T1000 (cell line): ENCODE measurements around the gene DUSP28.

Experiments
- DNase-seq: peaks from one replicate; lab custom pipeline; 2025; ENCODE audit warnings: mixed read lengths; lab: John Stamatoyannopoulos, UW

The DUSP28 gene

DNA sequence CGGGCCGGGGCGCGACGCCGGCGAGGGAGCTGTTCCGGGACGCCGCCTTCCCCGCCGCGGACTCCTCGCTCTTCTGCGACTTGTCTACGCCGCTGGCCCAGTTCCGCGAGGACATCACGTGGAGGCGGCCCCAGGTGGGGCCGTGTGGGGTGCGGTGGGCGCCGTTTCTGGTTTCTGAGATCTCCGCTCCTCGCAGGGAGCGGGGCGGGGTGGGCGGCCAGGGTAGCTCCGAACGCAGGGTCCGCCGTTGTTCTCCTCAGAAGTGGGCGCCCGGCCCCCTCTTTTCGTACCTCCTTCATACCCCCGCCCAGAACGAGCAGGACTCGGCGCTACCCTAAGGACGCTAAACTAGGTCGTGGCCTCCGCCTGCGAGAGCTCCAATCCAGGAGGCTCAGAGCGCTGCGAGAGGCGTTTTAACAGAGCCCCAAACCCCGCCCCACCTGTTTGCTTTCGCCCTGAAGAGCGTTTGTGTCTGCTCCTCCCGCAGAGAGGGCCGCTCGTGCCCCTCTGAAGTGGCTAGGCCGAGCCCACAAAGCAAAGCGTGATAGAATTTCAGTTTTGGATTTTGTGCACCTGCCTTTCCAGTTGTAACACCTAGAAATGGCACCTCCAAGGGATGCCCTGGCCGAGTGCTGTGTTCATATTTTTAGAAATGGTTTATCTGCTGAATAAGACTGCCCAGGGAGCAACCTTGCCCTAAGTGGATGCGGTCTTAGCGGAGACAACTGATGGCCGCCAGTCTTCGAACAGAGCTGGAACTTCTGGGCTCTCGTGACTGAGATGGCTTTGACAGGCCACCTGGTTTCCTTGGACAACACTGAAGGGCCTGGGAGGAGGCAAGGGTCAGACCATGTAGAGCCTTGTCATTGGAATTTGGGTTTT lies 27.0 kb downstream of the DUSP28 start:
- no peak for DNase-seq

GRCh38 chr2:240588006-240588655 lies 28.0 kb downstream of the DUSP28 start:
- no peak for DNase-seq

DNA sequence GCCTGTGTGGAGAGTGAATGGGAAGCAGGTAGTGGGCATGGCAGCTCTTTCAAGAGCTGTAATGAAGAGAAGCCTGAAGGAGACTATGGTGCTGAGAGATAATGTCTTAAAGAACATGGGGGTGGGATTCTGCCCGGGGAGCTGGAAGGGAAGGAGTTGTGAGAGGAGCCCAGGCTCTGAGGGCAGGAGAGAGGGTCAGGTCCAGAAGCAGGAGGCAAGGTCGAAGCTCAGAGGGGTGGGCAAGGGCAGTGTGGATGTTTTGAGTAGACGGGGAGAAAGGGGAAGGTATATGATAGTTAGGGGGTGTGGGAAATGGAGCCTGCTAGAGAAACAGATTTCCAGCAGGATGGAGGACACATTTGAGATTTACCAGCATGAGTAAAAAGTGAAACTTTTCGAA lies 28.5 kb downstream of the DUSP28 start:
- no peak for DNase-seq

DNA sequence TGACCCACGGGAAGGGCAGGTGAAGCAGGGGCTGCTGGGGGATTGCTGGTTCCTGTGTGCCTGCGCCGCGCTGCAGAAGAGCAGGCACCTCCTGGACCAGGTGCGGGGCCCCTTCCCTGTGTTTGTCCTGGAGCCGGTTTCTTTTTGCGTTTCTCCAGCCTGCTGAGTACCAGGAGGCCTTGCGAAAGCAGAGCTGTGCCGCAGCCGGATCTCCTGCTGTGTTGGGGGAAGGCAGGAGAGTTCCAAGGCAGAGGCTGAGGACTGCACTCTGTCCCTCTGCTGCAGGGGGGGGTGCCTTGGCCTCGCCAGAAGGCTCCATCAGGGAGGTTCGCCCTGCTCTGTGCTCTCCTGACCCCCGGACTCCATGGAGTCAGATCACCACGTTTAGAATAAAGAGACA lies 29.2 kb downstream of the DUSP28 start:
- DNase-seq: no peak

- DNase-seq: no peak
Observed at GRCh38 chr2:240589850-240590525, 29.8 kb downstream of the DUSP28 start.

DNA sequence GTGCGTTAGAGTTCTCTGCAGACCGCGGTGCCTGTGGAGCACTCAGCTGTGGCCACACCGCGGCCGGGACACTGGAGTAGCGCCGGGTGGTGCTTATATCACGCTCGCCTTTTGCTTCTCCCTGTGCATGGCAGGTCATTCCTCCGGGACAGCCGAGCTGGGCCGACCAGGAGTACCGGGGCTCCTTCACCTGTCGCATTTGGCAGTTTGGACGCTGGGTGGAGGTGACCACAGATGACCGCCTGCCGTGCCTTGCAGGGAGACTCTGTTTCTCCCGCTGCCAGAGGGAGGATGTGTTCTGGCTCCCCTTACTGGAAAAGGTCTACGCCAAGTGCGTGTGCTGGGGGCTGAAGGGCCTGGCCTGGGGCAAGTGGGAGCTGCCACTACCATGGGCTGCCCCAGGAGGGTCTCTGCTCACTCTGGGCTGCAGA lies 30.5 kb downstream of the DUSP28 start:
- no peak for DNase-seq

GRCh38 chr2:240591226-240591625 lies 31.1 kb downstream of the DUSP28 start:
- DNase-seq: no peak

DNA sequence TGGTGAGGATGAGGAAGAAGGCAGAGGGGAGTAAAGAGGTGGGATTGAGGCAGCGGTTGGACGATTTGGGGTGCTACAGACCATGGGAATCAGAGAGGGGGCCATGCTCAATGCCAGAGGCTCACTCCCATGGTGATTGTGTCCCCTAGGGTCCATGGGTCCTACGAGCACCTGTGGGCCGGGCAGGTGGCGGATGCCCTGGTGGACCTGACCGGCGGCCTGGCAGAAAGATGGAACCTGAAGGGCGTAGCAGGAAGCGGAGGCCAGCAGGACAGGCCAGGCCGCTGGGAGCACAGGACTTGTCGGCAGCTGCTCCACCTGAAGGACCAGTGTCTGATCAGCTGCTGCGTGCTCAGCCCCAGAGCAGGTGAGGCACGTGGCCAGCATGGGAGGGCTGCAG lies 31.6 kb downstream of the DUSP28 start:
- no peak for DNase-seq

- DNase-seq: no peak
Observed at GRCh38 chr2:240593026-240593702, 33.0 kb downstream of the DUSP28 start.

DNA sequence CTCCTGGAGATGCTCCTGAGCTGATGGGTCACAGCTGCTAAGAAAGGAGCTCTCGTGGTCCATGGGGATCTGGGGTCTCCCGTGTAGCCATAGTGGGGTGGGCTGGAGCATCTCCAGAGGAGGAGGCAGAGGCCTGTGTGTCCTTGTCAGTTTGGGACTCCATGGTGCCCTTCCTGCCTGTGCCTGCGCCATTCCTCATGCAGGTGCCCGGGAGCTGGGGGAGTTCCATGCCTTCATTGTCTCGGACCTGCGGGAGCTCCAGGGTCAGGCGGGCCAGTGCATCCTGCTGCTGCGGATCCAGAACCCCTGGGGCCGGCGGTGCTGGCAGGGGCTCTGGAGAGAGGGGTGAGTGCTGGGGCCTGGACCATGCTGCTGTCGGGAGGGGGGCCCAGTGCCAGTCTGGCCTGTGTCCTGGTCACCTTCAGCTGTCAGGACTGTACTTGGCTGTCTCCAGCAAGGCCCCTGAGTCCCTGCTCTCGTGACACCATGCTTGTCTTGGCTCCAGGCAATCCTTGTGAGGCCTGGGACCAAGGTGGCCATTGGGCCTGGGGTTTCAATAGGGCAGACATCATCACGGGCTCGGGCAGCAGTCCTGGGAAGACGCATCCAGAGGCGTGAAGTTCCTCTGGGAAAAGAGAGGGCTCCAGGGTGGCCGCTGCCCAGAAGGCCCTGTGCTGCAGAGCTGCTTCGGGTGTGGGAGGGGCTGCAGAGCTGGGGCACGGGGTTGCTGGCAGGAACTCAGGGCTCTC lies 33.7 kb downstream of the DUSP28 start:
- no peak for DNase-seq

DNA sequence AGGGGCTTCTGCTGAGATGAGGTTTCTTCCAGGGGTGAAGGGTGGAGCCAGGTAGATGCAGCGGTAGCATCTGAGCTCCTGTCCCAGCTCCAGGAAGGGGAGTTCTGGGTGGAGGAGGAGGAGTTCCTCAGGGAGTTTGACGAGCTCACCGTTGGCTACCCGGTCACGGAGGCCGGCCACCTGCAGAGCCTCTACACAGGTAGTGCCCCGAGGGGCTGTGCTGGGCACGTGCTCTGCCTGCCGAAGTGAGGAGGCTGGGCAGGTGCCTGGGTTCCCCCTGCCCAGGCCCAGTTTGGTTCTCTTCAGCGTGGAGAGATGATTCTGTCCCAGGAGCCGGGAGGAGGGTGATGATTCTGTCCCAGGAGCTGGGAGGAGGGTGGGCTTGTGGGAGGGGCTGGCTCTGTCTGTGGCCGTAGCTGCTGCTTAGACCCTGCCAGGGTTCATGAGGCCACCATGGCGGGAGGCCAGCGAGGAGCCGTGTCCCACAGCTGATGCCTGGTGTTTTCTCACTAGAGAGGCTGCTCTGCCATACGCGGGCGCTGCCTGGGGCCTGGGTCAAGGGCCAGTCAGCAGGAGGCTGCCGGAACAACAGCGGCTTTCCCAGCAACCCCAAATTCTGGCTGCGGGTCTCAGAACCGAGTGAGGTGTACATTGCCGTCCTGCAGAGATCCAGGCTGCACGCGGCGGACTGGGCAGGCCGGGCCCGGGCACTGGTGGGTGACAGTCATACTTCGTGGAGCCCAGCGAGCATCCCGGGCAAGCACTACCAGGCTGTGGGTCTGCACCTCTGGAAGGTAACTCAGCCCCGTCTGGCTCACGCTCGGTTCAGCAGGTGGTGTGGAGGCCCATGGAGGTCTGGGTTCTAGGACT lies 34.6 kb downstream of the DUSP28 start:
- no peak for DNase-seq

- no peak for DNase-seq
Observed at GRCh38 chr2:240595381-240596079, 35.4 kb downstream of the DUSP28 start.

- DNase-seq: no peak
Observed at GRCh38 chr2:240596080-240596460, 35.9 kb downstream of the DUSP28 start.

- DNase-seq: no peak
Observed at GRCh38 chr2:240596491-240596931, 36.4 kb downstream of the DUSP28 start.

- no peak for DNase-seq
Observed at GRCh38 chr2:240597054-240597418, 36.9 kb downstream of the DUSP28 start.

DNA sequence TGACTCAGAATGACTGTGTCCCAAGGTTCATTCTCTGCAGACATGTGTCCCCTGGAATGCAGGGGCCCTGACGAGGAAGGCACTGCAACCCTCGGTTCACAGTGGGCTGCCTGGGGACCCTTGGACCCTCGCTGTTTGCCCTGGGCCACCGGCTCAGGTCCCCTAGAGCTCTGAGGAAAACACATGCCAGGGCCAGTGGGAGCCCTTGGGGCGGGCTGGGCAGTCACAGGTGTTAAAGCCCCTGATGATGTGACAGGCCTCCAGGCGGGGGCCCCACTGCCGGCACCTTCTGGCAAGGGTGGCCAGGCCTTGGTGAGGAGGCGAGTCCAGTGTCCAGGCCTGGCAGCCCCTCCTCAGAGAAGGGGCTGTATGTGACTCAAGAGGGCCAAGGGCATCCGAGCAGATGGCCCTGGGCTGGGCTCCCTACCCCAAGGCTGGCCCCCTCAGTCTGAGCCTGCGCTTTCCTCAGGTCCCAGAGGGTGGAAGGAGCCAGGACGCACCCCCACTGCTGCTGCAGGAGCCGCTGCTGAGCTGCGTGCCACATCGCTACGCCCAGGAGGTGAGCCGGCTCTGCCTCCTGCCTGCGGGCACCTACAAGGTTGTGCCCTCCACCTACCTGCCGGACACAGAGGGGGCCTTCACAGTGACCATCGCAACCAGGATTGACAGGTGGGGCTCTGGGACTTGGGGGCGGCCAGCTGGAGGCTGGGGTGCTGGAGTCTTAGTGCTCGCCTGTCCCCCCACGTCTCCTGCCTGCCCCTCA lies 37.4 kb downstream of the DUSP28 start:
- DNase-seq: no peak

DNA sequence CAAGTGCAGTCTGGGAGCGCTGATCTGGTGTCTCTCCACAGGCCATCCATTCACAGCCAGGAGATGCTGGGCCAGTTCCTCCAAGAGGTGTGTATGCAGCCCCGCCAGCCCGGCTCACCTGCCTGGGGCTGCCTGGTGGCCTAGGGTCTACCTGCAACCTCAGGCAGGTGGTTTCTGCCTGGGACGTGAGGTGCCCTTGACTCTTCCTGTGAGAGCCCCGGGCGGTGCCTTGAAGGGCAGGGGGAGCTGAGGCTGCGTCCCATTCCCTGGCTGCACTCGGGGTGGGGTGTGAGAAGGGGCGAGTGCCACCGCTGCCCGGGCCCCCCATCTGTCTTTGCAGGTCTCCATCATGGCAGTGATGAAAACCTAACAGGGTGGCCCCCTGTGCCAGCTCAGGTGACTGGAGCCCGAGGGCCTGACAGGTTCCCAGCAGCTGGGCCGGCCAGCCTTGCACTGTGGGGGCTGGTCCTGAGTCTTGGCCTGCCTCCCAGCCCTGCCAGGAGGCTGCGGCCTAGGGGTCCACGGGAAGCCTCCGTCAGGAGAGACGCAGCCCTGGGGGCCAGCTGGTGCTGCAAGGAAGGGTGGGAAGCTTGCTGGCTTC lies 38.3 kb downstream of the DUSP28 start:
- DNase-seq: no peak

- DNase-seq: no peak
Observed at GRCh38 chr2:240599141-240599583, 39.0 kb downstream of the DUSP28 start.
